NCI-H1105 (cell line): Measurements from ENCODE around the gene EVPL.

ENCODE experiments used
- DNase-seq: peaks from one replicate; lab custom pipeline; 2025; lab: John Stamatoyannopoulos, UW

EVPL gene

DNA sequence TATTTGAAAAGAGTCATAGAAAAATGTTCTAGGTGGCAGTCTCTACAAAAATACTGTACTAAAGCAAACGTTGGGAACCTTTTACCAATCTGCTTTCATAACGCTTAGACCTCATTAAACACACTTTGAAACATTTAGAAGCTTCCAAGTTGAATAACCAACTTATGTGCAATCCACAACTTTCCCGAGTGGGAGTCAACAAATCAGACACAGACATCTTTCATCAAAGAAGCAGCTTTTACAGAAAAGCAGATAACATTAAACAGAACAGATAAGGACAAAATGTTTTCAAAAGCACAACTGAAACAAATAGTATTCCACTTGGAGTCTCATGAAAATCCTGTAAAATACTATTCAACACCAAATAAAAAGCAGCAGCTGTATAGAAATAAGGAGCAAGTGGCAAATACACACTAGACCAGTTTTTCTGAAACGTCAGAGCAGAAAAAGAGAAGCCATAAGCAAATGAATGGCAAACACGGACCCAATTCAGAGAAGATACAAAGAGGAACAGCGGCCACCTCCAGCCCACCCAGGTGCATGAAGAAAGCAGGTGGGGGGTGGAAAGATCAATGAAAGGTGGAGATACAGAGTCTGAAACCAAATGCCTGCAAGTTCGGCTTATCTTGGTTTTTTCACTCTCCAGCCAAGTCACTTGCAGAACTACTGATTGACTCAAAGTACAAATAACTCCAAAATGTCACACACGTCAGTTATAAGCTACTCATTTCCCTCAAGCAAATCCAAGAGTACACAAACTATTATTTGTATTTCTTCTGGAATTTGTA lies 67.9 kb downstream of the EVPL start:
- DNase-seq = no peak
